GM13977 (cell line): ENCODE data around the gene TMEM95.
A peak's percentile ranks its signal among the peaks of the same experiment; 100 is the strongest.

Source experiments
- DNase-seq: peaks from one replicate; pipeline ENCODE4 v3.0.0; 2012; ENCODE audit warnings: low spot score
- CTCF ChIP-seq: IDR thresholded peaks from 2 replicates; pipeline ENCODE4 v1.5.1; 2012; ENCODE audit warnings: mild to moderate bottlenecking, control low read depth; ENCODE audit not compliant: insufficient read depth; ENCODE audit errors: extremely low read depth, missing control alignments
- in situ Hi-C: fragments of 300-500 bp; cut with MboI; formaldehyde crosslinking; loops from one replicate; pipeline ENCODE4 v1.12.0; 2022; ENCODE audit warnings: low sequenced_read_pairs, low pct_unique_long_range_greater_than_20kb, mixed read lengths, inconsistent platforms; ENCODE audit not compliant: unreplicated experiment

Gene TMEM95

GRCh38 chr17:7403977-7404736, 49.2 kb downstream of the TMEM95 start, which contains the start of gene TMEM256:
Gene TMEM256, minus strand, starts transcription at chr17:7404097. Its CDS starts 13 bp downstream, at chr17:7404084.
- no peak for TF ChIP-seq CTCF
- peak; percentile 97 for DNase-seq
- in situ Hi-C loops, result no loop called here

- in situ Hi-C loops, result no loop called here
- no peak for TF ChIP-seq CTCF
- DNase-seq, result peak; percentile 81
These were observed 49.9 kb downstream of the TMEM95 start for GRCh38 chr17:7404737-7405349.

- no peak for TF ChIP-seq CTCF
- no peak for DNase-seq
- in situ Hi-C loops, result no loop called here
These were observed 50.6 kb downstream of the TMEM95 start for GRCh38 chr17:7405350-7406234.

DNA sequence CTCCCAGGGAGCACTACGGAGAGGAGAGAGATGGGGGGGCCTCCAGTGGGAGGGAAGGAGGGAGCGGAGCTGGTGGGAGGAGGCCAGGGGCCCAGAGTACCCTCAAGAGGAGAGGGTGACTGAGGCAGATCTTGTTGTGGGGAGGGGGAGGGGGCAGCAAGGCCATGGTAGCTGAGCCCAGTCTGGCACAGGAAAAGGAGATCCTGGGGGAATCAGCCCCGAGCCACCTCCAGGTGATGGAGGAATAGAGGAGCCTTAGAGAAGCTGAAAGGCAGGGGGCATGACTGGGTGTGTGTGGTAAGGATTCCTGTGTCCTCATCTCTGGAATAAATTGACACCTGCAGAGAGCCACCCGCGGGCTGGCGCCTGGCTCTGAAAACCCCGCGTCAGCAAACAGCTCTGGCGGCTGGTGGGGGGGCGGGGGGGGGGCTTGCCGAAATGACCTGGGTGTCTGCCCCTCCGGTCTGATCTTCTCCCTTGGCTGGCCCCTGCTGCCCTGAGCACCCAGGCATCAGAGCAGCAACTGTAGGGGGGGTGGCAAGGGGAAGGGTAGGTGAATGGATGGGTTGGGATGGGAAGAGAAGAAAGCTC, 51.4 kb downstream of the TMEM95 start:
- TF ChIP-seq CTCF, result no peak
- no peak for DNase-seq
- in situ Hi-C loops, result no loop called here
